HG02642 (cell line): Measurements from ENCODE around the gene EP400.
"Not testable (repeated sequence)": the region's sequence is repeated elsewhere in the genome, so short reads cannot be mapped to it uniquely, and the experiment has no call there.

Source experiments
- ATAC-seq: cut with Tn5 transposase; IDR thresholded peaks from one replicate; pipeline ENCODE4 v1.9.1; 2021; ENCODE audit warnings: mild to moderate bottlenecking; ENCODE audit not compliant: unreplicated experiment, poor library complexity

The EP400 gene

GRCh38 chr12:131982041-131982440, 32.3 kb downstream of the EP400 start:
- ATAC-seq, result no peak

GRCh38 chr12:131983026-131983425, 33.3 kb downstream of the EP400 start:
- ATAC-seq, result no peak

GRCh38 chr12:131983554-131983953, 33.8 kb downstream of the EP400 start:
- ATAC-seq, result no peak

DNA sequence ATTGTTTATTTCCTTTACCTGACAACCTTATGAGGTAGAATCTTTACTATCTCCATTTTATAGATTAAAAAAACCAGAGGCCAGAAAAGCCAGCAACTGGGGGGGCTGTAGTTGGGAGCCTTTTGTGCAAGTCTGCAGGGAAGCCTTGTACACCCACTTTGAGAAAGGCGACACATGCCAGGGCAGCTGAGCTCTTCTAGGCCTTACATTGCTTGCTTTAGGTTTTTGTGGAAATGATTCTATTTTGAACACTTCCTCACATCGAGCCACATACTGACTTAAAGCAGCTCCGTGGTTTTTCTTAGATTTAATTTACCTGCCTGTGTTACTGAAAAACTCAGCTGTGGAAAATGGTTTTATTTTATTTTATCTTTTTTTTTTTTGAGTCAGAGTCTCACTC, 34.6 kb downstream of the EP400 start:
- no peak for ATAC-seq

DNA sequence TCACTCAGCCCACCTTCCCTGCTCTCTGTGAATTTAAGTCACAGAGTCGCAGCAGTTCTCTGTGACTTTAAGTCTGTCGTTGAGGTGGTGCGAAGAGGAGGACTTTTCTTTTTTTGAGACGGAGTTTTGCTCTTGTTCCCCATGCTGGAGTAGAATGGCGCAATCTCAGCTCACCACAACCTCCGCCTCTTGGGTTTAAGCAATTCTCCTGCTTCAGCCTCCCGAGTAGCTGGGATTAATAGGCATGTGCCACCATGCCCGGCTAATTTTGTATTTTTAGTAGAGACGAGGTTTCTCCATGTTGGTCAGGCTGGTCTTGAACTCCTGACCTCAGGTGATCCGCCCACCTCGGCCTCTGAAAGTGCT, 35.8 kb downstream of the EP400 start:
- not testable (repeated sequence) for ATAC-seq

GRCh38 chr12:131986361-131986760, 36.6 kb downstream of the EP400 start:
- no peak for ATAC-seq

- no peak for ATAC-seq
Observed at GRCh38 chr12:131986910-131987309, 37.2 kb downstream of the EP400 start.

- ATAC-seq, result no peak
Observed at GRCh38 chr12:131987552-131987951, 37.8 kb downstream of the EP400 start.

- ATAC-seq, result no peak
Observed at GRCh38 chr12:131988054-131988796, 38.5 kb downstream of the EP400 start.

GRCh38 chr12:131989021-131989420, 39.3 kb downstream of the EP400 start:
- ATAC-seq, result no peak

DNA sequence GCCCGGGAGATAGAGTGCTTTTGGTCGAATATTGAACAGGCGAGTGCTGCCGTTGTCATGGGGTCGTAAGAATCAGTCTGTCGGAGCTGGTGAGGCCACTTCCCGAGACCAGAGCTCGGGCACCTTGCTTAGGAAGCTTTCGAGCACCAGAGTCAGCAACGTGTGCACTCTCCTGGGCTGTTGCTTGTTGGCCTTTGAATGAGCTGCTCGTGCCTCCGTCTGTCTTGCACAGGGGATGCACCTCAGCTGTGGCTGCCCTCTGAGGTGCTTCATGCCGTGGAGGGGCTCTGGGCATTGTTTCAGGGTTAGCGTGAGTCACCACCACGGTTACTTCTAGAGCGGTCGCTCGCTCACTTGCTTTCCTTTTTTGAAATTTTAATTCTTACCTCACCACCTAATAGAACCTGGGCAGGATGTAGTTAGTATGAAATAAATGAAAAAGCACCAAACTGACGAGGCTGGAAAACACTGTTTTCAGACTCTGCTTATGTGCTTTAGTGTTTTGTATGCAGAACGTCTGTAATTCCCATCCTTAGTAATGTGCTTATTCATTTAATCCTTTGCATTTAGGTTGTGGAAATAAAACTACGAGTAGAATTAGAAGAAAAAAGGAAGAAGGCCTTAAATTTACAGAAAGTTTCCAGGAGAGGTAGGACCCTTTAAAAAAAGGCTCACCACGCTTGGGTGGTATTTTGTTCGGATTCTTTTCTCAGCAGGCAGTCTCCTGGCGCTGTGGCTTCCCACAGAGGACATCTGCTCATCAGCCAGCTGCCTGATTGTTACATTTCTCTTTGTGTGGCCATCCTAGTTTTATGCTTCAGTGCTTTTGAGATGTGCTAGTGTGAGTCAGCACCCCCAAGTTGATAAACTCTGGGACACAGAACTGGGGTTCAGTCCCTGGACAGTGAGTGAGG, 40.6 kb downstream of the EP400 start:
- no peak for ATAC-seq

GRCh38 chr12:131990980-131991305, 41.2 kb downstream of the EP400 start:
- no peak for ATAC-seq

DNA sequence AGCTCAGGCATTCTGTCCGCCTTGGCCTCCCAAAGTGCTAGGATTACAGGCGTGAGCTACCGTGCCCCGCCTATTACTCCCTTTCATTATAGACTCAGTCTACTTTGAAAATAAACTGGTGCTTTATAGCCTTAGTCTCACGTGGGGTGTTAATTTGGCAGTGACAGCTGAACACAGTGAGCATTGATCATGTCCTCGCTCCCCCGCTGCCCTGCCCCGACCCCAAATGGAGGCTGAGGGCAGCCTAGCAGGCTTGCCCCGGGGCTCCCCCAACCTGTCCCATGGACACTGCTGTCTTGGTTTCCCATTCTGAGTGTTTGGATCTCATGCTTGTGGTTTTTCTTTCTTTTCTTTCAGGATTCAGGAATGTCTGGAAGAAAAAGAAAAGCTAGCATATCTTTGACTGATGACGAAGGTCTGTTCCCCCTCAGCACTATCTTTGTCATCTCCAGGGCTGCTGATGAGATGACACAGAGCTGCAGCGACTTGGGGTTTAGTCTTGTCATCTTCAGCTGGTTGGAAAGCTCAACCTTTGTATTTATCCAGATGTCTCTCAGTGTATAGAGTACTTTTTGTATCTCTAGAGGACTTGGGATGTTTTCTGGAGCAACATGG, 42.2 kb downstream of the EP400 start:
- ATAC-seq, result no peak

DNA sequence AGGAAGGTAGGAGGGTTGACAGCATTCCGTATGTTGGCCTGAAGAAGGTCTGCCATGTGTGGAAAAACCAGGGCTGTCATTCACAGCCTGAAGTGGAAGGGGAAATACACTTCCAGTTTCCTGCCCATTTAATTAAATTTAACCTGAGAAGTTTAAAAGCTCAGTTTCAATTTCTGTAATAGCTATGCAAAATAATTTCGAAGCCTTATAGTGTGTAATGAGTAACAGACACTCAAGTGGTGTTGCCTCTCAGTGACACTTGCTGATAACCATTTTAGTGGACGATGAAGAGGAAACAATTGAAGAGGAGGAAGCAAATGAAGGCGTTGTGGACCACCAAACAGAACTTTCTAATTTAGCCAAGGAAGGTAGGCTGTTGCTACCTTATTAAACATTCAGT, 44.8 kb downstream of the EP400 start:
- peak; percentile 83 for ATAC-seq

DNA sequence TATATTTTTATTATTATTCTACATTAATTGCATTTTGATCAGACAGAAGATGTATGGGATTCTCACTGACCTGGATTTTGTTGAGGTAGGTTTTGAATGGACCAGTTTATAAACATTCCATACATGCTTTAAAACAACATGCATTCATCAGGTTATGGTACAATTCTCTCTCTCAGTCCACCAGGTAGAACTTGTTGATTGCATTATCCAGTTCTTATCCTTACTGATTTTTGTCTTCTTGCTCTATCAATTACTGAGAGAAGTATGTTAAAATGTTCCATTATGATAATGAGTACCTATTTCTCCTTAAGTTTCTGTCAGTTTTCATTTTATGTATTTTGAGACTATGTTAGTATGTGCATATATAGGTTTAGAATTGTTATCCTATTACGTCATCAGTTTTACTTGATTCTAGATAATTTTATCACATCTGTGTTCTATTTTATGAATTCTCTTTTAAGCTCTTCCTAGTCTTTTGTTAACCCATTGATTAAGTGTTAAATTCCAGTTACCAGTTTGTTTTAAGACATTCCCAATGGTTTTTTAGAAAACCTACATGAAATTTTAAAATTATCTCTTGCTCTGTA, 50.6 kb downstream of the EP400 start:
- no peak for ATAC-seq

- ATAC-seq, result no peak
Observed at GRCh38 chr12:132003846-132004245, 54.1 kb downstream of the EP400 start.

- ATAC-seq, result no peak
Observed at GRCh38 chr12:132004946-132005345, 55.2 kb downstream of the EP400 start.

DNA sequence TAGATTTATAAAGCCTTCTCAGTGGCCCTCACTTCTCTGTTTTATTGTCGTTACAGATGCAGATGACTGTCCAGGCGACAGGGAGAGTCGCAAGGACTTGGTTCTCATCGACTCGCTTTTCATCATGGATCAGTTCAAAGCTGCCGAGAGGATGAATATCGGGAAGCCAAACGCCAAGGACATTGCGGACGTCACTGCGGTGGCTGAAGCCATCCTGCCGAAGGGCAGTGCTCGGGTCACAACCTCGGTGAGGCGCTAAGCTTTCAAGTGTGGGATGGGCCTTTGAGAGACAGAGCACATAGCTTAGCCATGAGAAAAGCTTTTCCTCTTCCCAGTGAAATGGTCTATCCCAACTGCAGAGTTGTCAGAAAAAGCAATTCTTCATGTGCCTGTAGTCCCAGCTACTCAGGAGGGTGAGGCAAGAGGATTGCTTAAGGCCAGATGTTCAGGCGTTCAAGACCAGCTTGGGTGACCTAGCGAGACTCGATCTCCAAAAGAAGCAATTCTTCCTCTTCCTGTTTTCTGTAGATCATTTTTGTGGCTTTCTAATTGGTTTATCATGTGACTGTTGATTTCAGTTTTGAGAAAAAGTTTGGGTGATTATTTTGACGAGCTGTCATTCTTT, 56.4 kb downstream of the EP400 start:
- ATAC-seq, result no peak

DNA sequence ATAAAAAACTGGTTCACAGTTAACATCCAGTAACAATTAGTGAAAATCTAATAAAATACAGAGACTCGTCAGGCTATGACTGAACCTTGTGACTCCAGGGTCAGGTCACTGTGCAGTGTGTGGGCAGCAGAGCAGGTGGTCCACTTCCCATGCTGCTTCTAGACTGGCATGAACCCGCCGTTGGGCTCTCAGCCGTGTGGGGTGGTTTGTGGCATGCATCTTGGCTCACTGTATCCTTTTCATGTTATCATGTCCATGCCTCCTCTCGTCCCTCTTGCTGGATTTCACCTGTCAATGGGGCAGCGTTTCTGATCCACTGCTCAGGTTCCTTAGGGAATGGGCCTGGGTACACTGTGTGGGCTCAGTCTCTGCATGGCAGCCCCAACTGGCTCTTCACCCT, 57.3 kb downstream of the EP400 start:
- ATAC-seq, result no peak

DNA sequence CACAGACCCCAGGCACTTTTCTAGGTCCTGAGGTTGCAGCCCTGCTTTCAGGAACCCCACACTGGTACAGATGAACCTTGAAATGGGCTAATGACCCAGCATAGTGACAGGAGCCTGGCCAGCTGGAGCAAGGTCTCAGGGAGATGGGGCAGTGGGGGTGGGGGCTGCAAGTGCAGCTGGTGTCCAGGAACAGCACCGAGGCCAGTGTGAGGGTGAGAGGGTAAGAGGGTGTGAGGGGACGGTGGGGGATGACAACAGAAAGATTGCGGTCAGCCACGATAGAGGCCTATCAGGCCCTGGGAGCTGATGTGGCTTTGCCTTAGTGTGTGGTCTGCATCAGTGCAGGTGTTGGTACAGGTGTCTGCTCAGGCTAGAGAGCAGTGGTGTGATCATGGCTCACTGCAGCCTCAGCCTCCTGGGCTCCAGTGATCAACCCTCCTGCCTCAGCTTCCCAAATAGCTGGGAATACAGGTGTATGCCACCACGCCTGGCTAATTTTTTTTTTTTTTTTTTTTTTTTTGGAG, 59.7 kb downstream of the EP400 start:
- ATAC-seq, result no peak
